ENCODE results near the gene NHERF2.

Gene NHERF2

DNA sequence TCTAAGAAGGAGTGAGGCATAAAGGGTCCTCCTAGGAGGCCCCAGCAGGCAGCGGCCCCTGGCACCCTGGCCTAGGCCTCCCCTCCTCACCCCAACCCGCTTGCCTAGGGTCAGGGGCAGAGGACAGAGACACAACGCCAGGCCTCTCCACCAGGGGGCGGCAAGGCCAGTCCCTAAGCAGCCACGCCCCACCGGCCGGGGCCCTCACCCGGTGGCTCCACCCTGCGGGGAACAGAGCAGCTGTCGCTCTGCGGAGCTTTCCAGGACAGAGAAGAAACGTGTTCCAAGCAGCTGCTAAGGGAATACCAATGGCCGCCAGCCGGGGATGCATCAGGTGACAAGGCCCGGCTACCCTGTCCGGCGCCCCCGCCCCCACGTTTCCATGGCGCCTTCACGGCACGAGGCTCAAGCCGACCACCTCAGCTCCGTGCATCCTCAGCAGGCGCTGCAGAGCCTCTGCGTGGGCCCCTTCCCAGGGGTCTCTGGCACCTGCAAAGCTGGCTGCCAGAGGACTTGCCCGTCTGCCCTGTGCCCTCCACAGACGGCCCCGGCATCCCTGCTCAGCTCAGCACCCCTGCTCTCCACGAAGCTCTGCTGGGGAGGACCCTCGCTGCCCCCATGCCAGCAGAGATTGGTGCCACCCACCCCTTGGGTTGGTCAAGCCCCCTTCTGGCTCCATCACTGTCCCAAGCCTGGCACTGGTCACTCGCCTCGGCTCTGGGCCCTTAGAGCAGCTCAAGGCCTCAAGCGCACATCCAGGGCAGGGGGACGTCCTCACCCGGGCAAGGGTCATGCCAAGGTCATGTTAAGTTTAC is 22.7 kb upstream of the NHERF2 start:
- H3K9ac ChIP-seq (ENCODE audit: low read depth, low read length, poor library complexity, severe bottlenecking) = no peak overlapping the region
- no peak overlapping the region for H3K4me2 ChIP-seq (ENCODE audit: low read depth, low read length, poor library complexity, severe bottlenecking)
- no peaks in the 10 kb centered on the region for H3K9me2 ChIP-seq (replicated peaks; ENCODE audit: low read depth, low read length)
- H3K4me1 ChIP-seq (ENCODE audit: insufficient read depth, low read length, poor library complexity, severe bottlenecking) = peaks cover 4% of the 10 kb centered on the region
- H3K27me3 ChIP-seq (ENCODE audit: insufficient read depth, low read length, poor library complexity, severe bottlenecking) = no peaks in the 10 kb centered on the region
- no peak overlapping the region for H2AFZ ChIP-seq (ENCODE audit: low read length)
- TF ChIP-seq, protein P1, sequence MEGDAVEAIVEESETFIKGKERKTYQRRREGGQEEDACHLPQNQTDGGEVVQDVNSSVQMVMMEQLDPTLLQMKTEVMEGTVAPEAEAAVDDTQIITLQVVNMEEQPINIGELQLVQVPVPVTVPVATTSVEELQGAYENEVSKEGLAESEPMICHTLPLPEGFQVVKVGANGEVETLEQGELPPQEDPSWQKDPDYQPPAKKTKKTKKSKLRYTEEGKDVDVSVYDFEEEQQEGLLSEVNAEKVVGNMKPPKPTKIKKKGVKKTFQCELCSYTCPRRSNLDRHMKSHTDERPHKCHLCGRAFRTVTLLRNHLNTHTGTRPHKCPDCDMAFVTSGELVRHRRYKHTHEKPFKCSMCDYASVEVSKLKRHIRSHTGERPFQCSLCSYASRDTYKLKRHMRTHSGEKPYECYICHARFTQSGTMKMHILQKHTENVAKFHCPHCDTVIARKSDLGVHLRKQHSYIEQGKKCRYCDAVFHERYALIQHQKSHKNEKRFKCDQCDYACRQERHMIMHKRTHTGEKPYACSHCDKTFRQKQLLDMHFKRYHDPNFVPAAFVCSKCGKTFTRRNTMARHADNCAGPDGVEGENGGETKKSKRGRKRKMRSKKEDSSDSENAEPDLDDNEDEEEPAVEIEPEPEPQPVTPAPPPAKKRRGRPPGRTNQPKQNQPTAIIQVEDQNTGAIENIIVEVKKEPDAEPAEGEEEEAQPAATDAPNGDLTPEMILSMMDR (conservative IDR thresholded peaks at IDR 0.05; ENCODE audit: low read length) = peak; percentile 70
- no peak for TF ChIP-seq EZH2phosphoT487 (IDR thresholded peaks at IDR 0.05; ENCODE audit: borderline replicate concordance)
- no peak overlapping the region for H3K4me3 ChIP-seq (ENCODE audit: low read length, poor library complexity, severe bottlenecking)
- peaks cover 21% of the 10 kb centered on the region for H4K20me1 ChIP-seq (ENCODE audit: insufficient read depth, low read length, poor library complexity, severe bottlenecking)
- H3F3A ChIP-seq (ENCODE audit: low read depth) = no peaks in the 10 kb centered on the region
- H3K79me2 ChIP-seq (ENCODE audit: insufficient read depth, low read length) = peaks cover 51% of the 10 kb centered on the region
- no peaks in the 10 kb centered on the region for H3K9me3 ChIP-seq (ENCODE audit: insufficient read depth, low read depth, low read length)
- peaks cover 28% of the 10 kb centered on the region; the same call in 1 of the 2 replicates for H3K36me3 ChIP-seq (ENCODE audit: insufficient read depth, low read length)

DNA sequence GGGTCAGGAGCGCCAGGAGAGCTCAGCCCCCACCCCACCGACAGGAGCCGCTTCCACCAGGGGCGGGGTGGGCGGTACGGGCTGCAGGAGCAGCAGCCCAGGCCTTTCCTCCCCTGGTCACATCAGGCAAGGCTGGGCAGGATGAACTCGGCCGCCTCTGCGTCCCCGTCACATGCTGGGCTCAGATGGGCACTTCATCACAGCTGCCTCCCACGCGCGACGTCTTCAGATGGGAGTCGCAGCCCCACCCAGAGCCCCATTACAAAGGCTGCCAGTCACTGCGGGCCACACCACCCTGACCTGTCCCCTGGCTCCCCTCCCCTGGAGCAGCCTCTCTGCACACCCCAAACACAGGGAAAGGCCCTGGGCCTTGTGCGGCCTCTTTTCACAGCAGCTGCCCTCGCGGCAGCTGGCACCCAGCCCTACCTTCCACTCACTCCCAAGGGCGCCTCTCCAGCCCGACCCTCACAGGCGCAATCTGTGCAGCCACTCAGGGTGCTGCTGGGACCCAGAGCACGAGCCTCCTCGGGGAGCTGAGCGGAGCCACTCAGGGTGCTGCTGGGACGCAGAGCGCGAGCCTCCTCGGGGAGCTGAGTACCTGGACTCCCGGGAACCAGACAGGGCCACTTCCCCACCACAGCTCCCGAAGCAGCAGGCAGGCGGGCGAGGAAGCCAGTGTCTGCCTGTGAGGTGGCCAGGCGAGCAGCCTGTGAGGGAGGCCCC is 21.7 kb upstream of the NHERF2 start:
- Histone ChIP-seq H3K36me3 (ENCODE audit: insufficient read depth, low read length) (peaks cover 26% of the 10 kb centered on the region; the same call in 1 of the 2 replicates), H3K27me3 (ENCODE audit: insufficient read depth, low read length, poor library complexity, severe bottlenecking) (no peaks in the 10 kb centered on the region), H4K20me1 (ENCODE audit: insufficient read depth, low read length, poor library complexity, severe bottlenecking) (peaks cover 21% of the 10 kb centered on the region), H3K4me2 (ENCODE audit: low read depth, low read length, poor library complexity, severe bottlenecking) (no peak overlapping the region), H3K79me2 (ENCODE audit: insufficient read depth, low read length) (peaks cover 55% of the 10 kb centered on the region), H3K4me1 (ENCODE audit: insufficient read depth, low read length, poor library complexity, severe bottlenecking) (peaks cover 4% of the 10 kb centered on the region), H3K9ac (ENCODE audit: low read depth, low read length, poor library complexity, severe bottlenecking) (no peak overlapping the region), H2AFZ (ENCODE audit: low read length) (no peak overlapping the region), H3F3A (ENCODE audit: low read depth) (no peaks in the 10 kb centered on the region), H3K9me3 (ENCODE audit: insufficient read depth, low read depth, low read length) (no peaks in the 10 kb centered on the region), H3K4me3 (ENCODE audit: low read length, poor library complexity, severe bottlenecking) (no peak overlapping the region), H3K9me2 (replicated peaks; ENCODE audit: low read depth, low read length) (no peaks in the 10 kb centered on the region)
- TF ChIP-seq, protein P1 (conservative IDR thresholded peaks at IDR 0.05; ENCODE audit: low read length) = no peak
- no peak for TF ChIP-seq EZH2phosphoT487 (IDR thresholded peaks at IDR 0.05; ENCODE audit: borderline replicate concordance)

DNA sequence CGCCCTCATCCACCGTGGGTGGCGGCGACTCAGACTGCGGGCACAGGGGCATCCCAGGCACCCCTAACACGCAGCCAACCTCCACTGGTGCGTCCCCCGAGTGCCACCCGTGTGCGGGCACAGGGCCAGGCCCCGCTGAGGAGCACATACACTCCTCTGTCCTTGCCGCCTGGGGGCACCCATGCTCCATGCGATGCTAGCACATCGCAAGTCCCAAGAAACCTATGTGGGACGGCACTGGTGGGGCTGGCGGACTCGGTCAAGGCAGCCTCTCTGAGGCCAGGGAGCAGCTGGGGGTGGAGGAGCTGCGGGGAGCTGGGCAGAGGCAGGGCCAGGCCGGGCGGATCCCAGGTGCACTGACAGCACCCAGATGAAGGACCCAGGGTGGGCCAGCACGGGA is 21.1 kb upstream of the NHERF2 start:
- H4K20me1 ChIP-seq (ENCODE audit: insufficient read depth, low read length, poor library complexity, severe bottlenecking) = peaks cover 21% of the 10 kb centered on the region
- H3K9ac ChIP-seq (ENCODE audit: low read depth, low read length, poor library complexity, severe bottlenecking) = peak overlapping the region; percentile 17
- no peak overlapping the region for H2AFZ ChIP-seq (ENCODE audit: low read length)
- H3K9me3 ChIP-seq (ENCODE audit: insufficient read depth, low read depth, low read length) = no peaks in the 10 kb centered on the region
- H3K4me3 ChIP-seq (ENCODE audit: low read length, poor library complexity, severe bottlenecking) = no peak overlapping the region
- no peak for TF ChIP-seq EZH2phosphoT487 (IDR thresholded peaks at IDR 0.05; ENCODE audit: borderline replicate concordance)
- TF ChIP-seq, protein P1 (conservative IDR thresholded peaks at IDR 0.05; ENCODE audit: low read length) = no peak
- H3K4me1 ChIP-seq (ENCODE audit: insufficient read depth, low read length, poor library complexity, severe bottlenecking) = peaks cover 10% of the 10 kb centered on the region
- peaks cover 25% of the 10 kb centered on the region; the same call in 1 of the 2 replicates for H3K36me3 ChIP-seq (ENCODE audit: insufficient read depth, low read length)
- H3K27me3 ChIP-seq (ENCODE audit: insufficient read depth, low read length, poor library complexity, severe bottlenecking) = no peaks in the 10 kb centered on the region
- no peaks in the 10 kb centered on the region for H3F3A ChIP-seq (ENCODE audit: low read depth)
- peaks cover 55% of the 10 kb centered on the region for H3K79me2 ChIP-seq (ENCODE audit: insufficient read depth, low read length)
- H3K9me2 ChIP-seq (replicated peaks; ENCODE audit: low read depth, low read length) = no peaks in the 10 kb centered on the region
- H3K4me2 ChIP-seq (ENCODE audit: low read depth, low read length, poor library complexity, severe bottlenecking) = peak overlapping the region; percentile 95

All from Loucy (cell line).